HepG2 (cell line): ENCODE results near the gene RIMOC1. TPM values are rescaled to one million over a fixed set of nuclear protein-coding genes. Genes with fewer than 3 reads are reported as not detected.
A peak's percentile ranks its signal among the peaks of the same experiment; 100 is the strongest.

Experiments
- CTCF ChIP-seq: sonication (generic); formaldehyde crosslinking; IDR thresholded peaks from 2 replicates; pipeline ENCODE4 v1.5.0; 2020; ENCODE audit warnings: mild to moderate bottlenecking, missing genetic modification reagents, moderate library complexity
- DMTF1 ChIP-seq: sonication (generic); formaldehyde crosslinking; IDR thresholded peaks from 2 replicates; pipeline ENCODE4 v1.4.0; 2020; ENCODE audit warnings: mild to moderate bottlenecking, missing genetic modification reagents
- E2F5 ChIP-seq: sonication (generic); formaldehyde crosslinking; conservative IDR thresholded peaks from 2 replicates; pipeline ENCODE4 v1.4.0; 2020; ENCODE audit warnings: missing genetic modification reagents
- EZH2 ChIP-seq: conservative IDR thresholded peaks from 2 replicates; pipeline ENCODE4 v1.6.1; 2012; ENCODE audit warnings: mild to moderate bottlenecking, low read depth, low read length, moderate library complexity
- FOXO1 ChIP-seq: sonication (generic); formaldehyde crosslinking; IDR thresholded peaks from 2 replicates; pipeline ENCODE4 v1.4.0; 2020; ENCODE audit warnings: missing genetic modification reagents
- GMEB2 ChIP-seq: IDR thresholded peaks from 2 replicates; pipeline ENCODE4 v1.6.1; 2016; ENCODE audit warnings: missing biosample characterization, missing genetic modification reagents, low read depth
- GPN1 ChIP-seq: sonication (generic); formaldehyde crosslinking; IDR thresholded peaks from 2 replicates; pipeline ENCODE4 v1.5.1; 2020; ENCODE audit warnings: missing genetic modification reagents, borderline replicate concordance
- HNRNPUL1 ChIP-seq: fragments of 200-400 bp; formaldehyde crosslinking; IDR thresholded peaks from 2 replicates; pipeline ENCODE4 v1.6.1; 2017; ENCODE audit warnings: low read depth, mild to moderate bottlenecking, low read length, moderate library complexity
- MLLT10 ChIP-seq: sonication (generic); formaldehyde crosslinking; IDR thresholded peaks from 2 replicates; pipeline ENCODE4 v1.4.0; 2020; ENCODE audit warnings: missing genetic modification reagents
- RBM22 ChIP-seq: fragments of 200-400 bp; formaldehyde crosslinking; optimal IDR thresholded peaks from 2 replicates; pipeline ENCODE3; 2017; ENCODE audit warnings: mild to moderate bottlenecking, low read length, moderate library complexity
- SAFB2 ChIP-seq: sonication (generic); formaldehyde crosslinking; IDR thresholded peaks from 2 replicates; pipeline ENCODE4 v1.5.1; 2020; ENCODE audit warnings: missing genetic modification reagents, low read depth, mild to moderate bottlenecking, borderline replicate concordance
- SNAPC5 ChIP-seq: sonication (generic); formaldehyde crosslinking; IDR thresholded peaks from 2 replicates; pipeline ENCODE4 v1.8.1; 2023; ENCODE audit warnings: mild to moderate bottlenecking, missing genetic modification reagents, borderline replicate concordance
- STAG1 ChIP-seq: sonication (generic); formaldehyde crosslinking; IDR thresholded peaks from 2 replicates; pipeline ENCODE4 v1.4.0; 2020; ENCODE audit warnings: missing genetic modification reagents
- ZNF180 ChIP-seq: sonication (generic); formaldehyde crosslinking; IDR thresholded peaks from 2 replicates; pipeline ENCODE4 v1.4.0; 2020; ENCODE audit warnings: low read depth, missing genetic modification reagents, borderline replicate concordance
- ZNF280B ChIP-seq: sonication (generic); formaldehyde crosslinking; IDR thresholded peaks from 2 replicates; pipeline ENCODE4 v1.5.0; 2020; ENCODE audit warnings: missing genetic modification reagents, mild to moderate bottlenecking, borderline replicate concordance
- ZNF550 ChIP-seq: sonication (generic); formaldehyde crosslinking; IDR thresholded peaks from 2 replicates; pipeline ENCODE4 v1.4.0; 2020; ENCODE audit warnings: mild to moderate bottlenecking, missing genetic modification reagents, borderline replicate concordance
- ZNF569 ChIP-seq: sonication (generic); formaldehyde crosslinking; IDR thresholded peaks from 2 replicates; pipeline ENCODE4 v1.5.0; 2020; ENCODE audit warnings: mild to moderate bottlenecking, missing genetic modification reagents, moderate library complexity, borderline replicate concordance
- ZNF776 ChIP-seq: sonication (generic); formaldehyde crosslinking; IDR thresholded peaks from 2 replicates; pipeline ENCODE4 v1.4.0; 2020; ENCODE audit warnings: mild to moderate bottlenecking, missing genetic modification reagents
- polyA plus RNA-seq, 8 experiments: library from polyadenylated mRNA; depleted of rRNA in 3 of 8; stranded (reverse) in 7 of 8; unstranded in 1 of 8; fragments of >200 nt; fragmentation: Illumina TruSeq in 4 of 8; extraction: Trizol in 4 of 8; gene quantifications; 2 replicates each; pipeline versions ENCODE4 v1.2.1 to v1.2.3, GENCODE V29; 2011 to 2016; ENCODE audit warnings: low read depth in 4 of 8, missing spikeins in 1 of 8, mixed read lengths in 1 of 8; ENCODE audit not compliant: insufficient read depth in 1 of 8
- total RNA-seq, 5 experiments: library from RNA; depleted of rRNA; stranded (reverse); fragments of >200 nt; fragmentation: Illumina TruSeq; extraction: Trizol; gene quantifications; 2 replicates each; pipeline ENCODE4 v1.2.3, GENCODE V29; 2016; ENCODE audit warnings: low read depth in 1 of 5

RIMOC1 gene
- total and polyA plus RNA-seq, 2 of the 13 experiments (the other 11 are each of a cell fraction or from before 2014, with no cell fraction given): 16.3 to 16.9 TPM

GRCh38 chr5:41903892-41904799 is at the start of gene RIMOC1 (continued):
- TF ChIP-seq SNAPC5 (CRISPR knock-in tag): no peak
- no peak for TF ChIP-seq CTCF (CRISPR knock-in tag)
- no peak for TF ChIP-seq MLLT10 (CRISPR knock-in tag)
- TF ChIP-seq FOXO1 (CRISPR knock-in tag): peak; percentile 59; the same call in 1 of the 2 replicates
- no peak for TF ChIP-seq ZNF550 (CRISPR knock-in tag)
- TF ChIP-seq E2F5 (CRISPR knock-in tag): no peak; the same call in 1 of the 2 replicates
- TF ChIP-seq HNRNPUL1: no peak
- no peak for TF ChIP-seq ZNF180 (CRISPR knock-in tag)
- TF ChIP-seq STAG1: no peak
- peak; percentile 75; the same call in 1 of the 2 replicates for TF ChIP-seq ZNF776
- TF ChIP-seq GMEB2 (CRISPR knock-in tag): no peak
- TF ChIP-seq RBM22: no peak
- TF ChIP-seq EZH2: no peak
- TF ChIP-seq SAFB2 (CRISPR knock-in tag): no peak
- TF ChIP-seq ZNF569 (CRISPR knock-in tag): no peak
- no peak for TF ChIP-seq GPN1
- TF ChIP-seq ZNF280B: peak; percentile 96
- TF ChIP-seq DMTF1 (CRISPR knock-in tag): no peak
